ENCODE data around the gene MROH9.

DNA sequence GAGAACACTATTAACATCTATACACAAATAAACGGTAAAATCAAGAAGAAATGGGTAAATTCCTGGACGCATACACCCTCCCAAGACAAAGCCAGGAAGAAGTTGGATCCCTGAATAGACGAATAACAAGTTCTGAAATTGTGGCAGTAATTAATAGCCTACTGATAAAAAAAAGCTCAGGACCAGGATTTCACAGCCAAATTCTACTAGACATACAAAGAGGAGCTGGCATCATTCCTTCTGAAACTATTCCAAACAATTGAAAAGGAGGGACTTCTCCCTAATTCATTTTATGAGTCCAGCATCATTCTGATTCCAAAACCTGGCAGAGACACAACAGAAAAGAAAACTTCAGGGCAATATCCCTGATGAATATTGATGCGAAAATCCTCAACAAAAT, 84.6 kb downstream of the MROH9 start:
- no peak for TF ChIP-seq POLR2AphosphoS5 (IDR thresholded peaks at IDR 0.05)
- TF ChIP-seq, protein P1, sequence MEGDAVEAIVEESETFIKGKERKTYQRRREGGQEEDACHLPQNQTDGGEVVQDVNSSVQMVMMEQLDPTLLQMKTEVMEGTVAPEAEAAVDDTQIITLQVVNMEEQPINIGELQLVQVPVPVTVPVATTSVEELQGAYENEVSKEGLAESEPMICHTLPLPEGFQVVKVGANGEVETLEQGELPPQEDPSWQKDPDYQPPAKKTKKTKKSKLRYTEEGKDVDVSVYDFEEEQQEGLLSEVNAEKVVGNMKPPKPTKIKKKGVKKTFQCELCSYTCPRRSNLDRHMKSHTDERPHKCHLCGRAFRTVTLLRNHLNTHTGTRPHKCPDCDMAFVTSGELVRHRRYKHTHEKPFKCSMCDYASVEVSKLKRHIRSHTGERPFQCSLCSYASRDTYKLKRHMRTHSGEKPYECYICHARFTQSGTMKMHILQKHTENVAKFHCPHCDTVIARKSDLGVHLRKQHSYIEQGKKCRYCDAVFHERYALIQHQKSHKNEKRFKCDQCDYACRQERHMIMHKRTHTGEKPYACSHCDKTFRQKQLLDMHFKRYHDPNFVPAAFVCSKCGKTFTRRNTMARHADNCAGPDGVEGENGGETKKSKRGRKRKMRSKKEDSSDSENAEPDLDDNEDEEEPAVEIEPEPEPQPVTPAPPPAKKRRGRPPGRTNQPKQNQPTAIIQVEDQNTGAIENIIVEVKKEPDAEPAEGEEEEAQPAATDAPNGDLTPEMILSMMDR (IDR thresholded peaks at IDR 0.05): no peak

Measured in sigmoid colon (tissue), 4 donors.